HG02588 (cell line): ENCODE data around the gene ARID3A.
A peak's percentile ranks its signal among the peaks of the same experiment; 100 is the strongest.

Source experiments
- ATAC-seq: cut with Tn5 transposase; IDR thresholded peaks from one replicate; pipeline ENCODE4 v1.9.1; 2021; ENCODE audit warnings: mild to moderate bottlenecking, moderate library complexity; ENCODE audit not compliant: unreplicated experiment

The ARID3A gene

GRCh38 chr19:929203-929890, 3.5 kb downstream of the ARID3A start:
- no peak for ATAC-seq

GRCh38 chr19:929891-930258, 4.0 kb downstream of the ARID3A start:
- no peak for ATAC-seq

DNA sequence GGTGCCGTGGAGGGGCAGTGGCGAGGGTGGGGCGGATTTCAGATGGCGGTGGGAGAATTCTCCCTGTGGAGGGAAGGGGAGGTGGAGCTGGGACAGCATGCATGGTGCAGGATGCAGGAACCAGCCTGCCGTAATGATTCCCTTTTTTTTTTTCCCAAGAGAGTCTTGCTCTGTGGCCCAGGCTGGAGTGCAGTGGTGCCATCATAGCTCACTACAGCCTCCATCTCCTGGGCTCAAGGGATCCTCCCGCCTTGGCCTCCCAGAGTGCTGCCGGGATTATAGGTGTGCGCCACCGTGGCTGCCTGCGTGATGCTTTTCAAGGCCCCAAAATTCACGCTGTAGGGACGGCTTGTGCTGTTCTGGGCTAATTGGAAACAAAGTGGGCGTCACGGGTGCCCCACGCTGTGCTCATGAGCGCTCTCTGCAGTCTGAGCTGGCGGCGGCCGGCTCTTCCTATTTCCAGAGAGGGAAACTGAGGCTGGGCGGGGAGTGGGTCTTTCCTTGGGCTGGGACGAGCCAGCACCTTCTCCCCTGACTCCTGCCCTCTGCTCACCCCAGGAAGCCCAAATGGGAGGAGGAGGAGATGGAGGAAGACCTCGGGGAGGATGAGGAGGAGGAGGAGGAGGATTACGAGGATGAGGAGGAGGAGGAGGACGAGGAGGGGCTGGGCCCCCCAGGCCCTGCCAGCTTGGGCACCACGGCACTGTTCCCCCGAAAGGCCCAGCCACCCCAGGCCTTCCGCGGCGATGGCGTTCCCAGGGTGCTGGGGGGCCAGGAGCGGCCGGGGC, 6.2 kb downstream of the ARID3A start:
- ATAC-seq, result no peak

- ATAC-seq, result no peak
These were observed 7.1 kb downstream of the ARID3A start for GRCh38 chr19:932648-933552.

GRCh38 chr19:933553-933882, 7.7 kb downstream of the ARID3A start:
- ATAC-seq, result no peak

DNA sequence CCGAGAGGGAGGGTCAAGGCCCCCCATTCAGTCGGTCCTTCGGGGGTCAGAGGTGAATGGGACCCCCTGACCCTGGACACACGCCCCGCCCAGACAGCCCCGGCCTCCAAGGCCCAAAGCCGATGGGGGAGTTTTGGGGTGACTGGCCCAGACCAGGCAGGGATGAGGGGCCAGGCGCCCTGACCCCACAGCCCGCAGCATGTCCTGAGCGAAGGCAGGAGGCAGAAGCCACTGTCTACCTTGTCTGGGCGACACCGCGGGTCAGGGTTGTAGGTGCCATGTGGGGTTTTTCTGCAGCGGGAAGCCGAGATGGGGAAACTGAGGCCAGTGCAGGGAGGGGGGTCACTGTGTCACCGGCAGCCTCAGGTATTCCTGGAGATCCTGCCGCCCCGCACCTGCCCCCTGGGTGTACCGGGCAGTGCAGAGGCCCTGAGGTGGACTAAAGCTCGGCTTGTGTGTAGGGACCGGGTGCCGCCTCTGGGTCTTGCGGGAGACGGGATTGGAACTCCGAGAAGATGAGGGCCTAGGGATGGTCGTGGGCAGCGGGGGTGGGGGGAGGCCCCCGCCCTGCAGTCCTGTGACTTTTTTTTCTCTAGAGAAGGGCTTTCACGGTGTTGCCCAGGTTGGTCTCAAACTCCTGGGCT, 8.5 kb downstream of the ARID3A start:
- ATAC-seq, result no peak

- ATAC-seq, result no peak
These were observed 9.1 kb downstream of the ARID3A start for GRCh38 chr19:934865-935479.

- ATAC-seq, result no peak
These were observed 10.3 kb downstream of the ARID3A start for GRCh38 chr19:936175-936546.

DNA sequence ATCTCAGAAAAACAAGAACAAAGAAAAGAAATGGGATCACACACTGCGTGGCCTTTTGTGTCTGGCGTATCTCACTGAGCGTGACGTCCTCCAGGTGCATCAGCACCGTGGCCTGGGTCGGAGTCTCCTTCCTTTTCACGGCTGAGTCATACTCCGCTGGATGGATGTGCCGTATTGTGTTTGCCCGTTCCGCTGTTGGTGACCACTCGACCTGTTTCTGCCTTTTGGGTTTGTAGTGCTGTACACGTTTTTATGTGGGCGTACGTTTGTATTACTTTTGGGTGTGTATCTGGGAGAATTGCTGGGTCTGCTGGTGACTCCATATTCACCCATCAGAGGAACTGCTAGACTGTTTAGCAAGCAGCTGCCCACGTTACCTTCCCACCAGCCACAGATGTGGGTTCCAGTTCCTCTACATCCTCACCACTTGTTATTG, 11.4 kb downstream of the ARID3A start:
- no peak for ATAC-seq

- no peak for ATAC-seq
These were observed 12.5 kb downstream of the ARID3A start for GRCh38 chr19:938233-938923.

- no peak for ATAC-seq
These were observed 13.6 kb downstream of the ARID3A start for GRCh38 chr19:939439-939838.

- no peak for ATAC-seq
These were observed 14.1 kb downstream of the ARID3A start for GRCh38 chr19:939922-940321.

- peak; percentile 32 for ATAC-seq
These were observed 14.9 kb downstream of the ARID3A start for GRCh38 chr19:940591-941291.

DNA sequence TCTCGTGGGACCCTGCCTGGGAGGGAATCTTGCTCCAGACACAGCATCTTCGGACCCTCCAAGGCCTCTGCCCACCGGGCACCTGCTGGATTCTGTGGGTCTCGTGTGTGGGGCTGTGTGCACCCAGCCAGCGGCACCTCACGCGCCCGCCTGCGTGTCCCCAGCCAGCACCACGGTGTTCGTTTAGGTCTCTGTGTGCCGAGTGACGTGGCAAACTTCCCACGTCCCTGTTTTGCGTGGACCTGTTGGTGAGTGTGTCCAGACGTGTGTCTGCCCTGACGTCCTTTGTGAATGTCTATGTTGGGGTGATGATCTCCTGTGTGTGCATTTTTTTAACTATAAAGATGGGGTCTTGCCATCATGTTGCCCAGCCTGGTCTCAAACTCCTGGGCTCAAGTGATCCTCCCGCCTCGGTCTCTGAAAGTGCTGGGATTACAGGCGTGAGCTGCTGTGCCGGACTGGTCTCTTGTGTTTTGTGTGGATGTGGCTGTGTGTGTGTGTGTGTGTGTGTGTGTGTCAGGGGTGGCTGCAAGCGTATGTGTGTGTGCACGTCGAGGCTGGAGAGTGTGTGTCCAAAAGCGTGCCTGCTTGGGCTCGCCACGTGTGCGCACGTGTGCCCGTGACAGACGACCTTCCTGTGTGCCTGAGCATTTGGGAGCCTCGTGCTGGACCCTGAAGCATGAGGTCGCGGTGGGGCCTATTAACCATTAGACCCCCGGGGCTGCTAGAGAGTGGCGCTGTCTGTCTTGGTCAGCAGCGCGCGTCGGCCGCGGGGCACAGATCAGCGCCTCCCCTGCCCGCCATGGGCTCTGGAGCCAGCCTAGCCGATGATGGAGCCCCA, 15.7 kb downstream of the ARID3A start:
- no peak for ATAC-seq

- no peak for ATAC-seq
These were observed 16.4 kb downstream of the ARID3A start for GRCh38 chr19:942133-942645.

GRCh38 chr19:943551-944170, 17.8 kb downstream of the ARID3A start:
- ATAC-seq, result no peak

DNA sequence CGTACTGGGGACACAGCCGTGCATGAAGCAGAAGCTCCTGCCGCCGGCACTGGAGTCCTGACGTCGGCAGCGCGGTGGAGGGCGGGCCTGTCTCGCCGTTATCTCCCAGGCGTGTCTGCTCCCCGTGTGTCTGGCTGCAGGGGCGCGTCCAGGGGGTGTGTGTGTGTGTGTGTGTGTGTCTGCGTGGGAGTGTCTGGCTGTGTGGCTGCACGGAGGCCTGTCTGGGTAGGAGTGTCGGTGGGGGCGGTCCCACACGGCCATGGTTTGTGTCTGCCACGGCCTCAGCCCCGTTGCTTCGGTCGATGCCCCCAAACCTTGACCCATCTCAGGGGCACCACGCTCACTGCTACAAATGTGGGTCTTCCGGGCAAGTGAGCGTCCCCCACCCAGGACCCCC, 18.3 kb downstream of the ARID3A start:
- no peak for ATAC-seq

DNA sequence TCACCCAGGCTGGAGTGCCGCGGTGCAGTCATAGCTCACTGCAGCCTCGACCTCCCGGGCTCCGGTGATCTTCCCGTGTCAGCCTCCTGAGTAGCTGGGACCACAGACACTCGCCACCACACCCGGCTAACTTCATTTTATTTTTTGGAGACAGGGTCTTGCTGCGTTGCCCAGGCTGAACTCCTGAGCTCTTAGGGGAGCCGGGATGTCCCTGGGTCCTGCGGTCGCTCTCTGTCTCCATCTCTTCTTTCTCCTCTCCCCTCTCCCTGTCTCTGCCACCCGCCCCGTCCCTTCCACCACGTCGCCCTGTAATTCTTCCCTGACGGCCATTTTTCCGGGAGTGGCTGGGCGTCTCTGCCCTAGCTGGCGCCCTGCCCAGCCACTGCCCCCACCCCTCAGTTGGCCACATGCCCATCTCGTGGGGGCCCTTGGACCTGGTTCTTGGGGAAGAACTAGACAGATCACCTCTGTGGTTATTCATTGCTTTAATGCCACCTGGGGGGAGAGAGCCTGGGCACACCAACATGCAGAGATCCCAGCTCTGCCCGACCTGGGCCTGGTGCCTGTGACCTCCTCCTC, 18.9 kb downstream of the ARID3A start:
- ATAC-seq, result no peak
